ENCODE results near the gene WFDC2.

The WFDC2 gene

GRCh38 chr20:45497971-45498494, 28.5 kb downstream of the WFDC2 start:
- Histone ChIP-seq H3K27ac (ENCODE audit: low read depth, low read length) (no peak overlapping the region), H3K4me2 (ENCODE audit: low read length) (no peak overlapping the region), H3K79me2 (ENCODE audit: control insufficient read depth, low read length) (no peaks in the 10 kb centered on the region), H4K20me1 (ENCODE audit: control insufficient read depth, insufficient read depth, low read depth, low read length) (no peaks in the 10 kb centered on the region), H3K9me2 (replicated peaks; ENCODE audit: control insufficient read depth, low read length) (no peaks in the 10 kb centered on the region), H3K4me1 (ENCODE audit: control insufficient read depth, low read length) (no peaks in the 10 kb centered on the region), H3K4me3 (ENCODE audit: low read length) (no peak overlapping the region), H3K9me3 (ENCODE audit: control insufficient read depth, insufficient read depth, low read length) (no peaks in the 10 kb centered on the region), H3F3A (ENCODE audit: control insufficient read depth, insufficient read depth) (no peaks in the 10 kb centered on the region), H3K27me3 (ENCODE audit: control insufficient read depth, low read length) (peaks cover 18% of the 10 kb centered on the region; the same call in 1 of the 2 replicates), H3K36me3 (ENCODE audit: control insufficient read depth, low read length) (no peaks in the 10 kb centered on the region)
- TF ChIP-seq CTCF (IDR thresholded peaks at IDR 0.05; ENCODE audit: low read depth, low read length, poor library complexity, severe bottlenecking) (no peak), EZH2phosphoT487 (IDR thresholded peaks at IDR 0.05; ENCODE audit: borderline replicate concordance, low read length) (no peak)

GRCh38 chr20:45500022-45500421, 30.5 kb downstream of the WFDC2 start:
- TF ChIP-seq CTCF (IDR thresholded peaks at IDR 0.05; ENCODE audit: low read depth, low read length, poor library complexity, severe bottlenecking) (no peak), EZH2phosphoT487 (IDR thresholded peaks at IDR 0.05; ENCODE audit: borderline replicate concordance, low read length) (no peak)
- no peaks in the 10 kb centered on the region for H4K20me1 ChIP-seq (ENCODE audit: control insufficient read depth, insufficient read depth, low read depth, low read length)
- no peak overlapping the region for H3K4me3 ChIP-seq (ENCODE audit: low read length)
- H3K27ac ChIP-seq (ENCODE audit: low read depth, low read length), result no peak overlapping the region
- peaks cover 19% of the 10 kb centered on the region; the same call in 1 of the 2 replicates for H3K27me3 ChIP-seq (ENCODE audit: control insufficient read depth, low read length)
- no peaks in the 10 kb centered on the region for H3K9me2 ChIP-seq (replicated peaks; ENCODE audit: control insufficient read depth, low read length)
- H3K79me2 ChIP-seq (ENCODE audit: control insufficient read depth, low read length), result no peaks in the 10 kb centered on the region
- H3K9me3 ChIP-seq (ENCODE audit: control insufficient read depth, insufficient read depth, low read length), result no peaks in the 10 kb centered on the region
- H3K4me2 ChIP-seq (ENCODE audit: low read length), result no peak overlapping the region
- no peaks in the 10 kb centered on the region for H3K4me1 ChIP-seq (ENCODE audit: control insufficient read depth, low read length)
- no peaks in the 10 kb centered on the region for H3F3A ChIP-seq (ENCODE audit: control insufficient read depth, insufficient read depth)
- H3K36me3 ChIP-seq (ENCODE audit: control insufficient read depth, low read length), result no peaks in the 10 kb centered on the region

- no peak overlapping the region for H3K4me3 ChIP-seq (ENCODE audit: low read length)
- H3K9me2 ChIP-seq (replicated peaks; ENCODE audit: control insufficient read depth, low read length), result no peaks in the 10 kb centered on the region
- TF ChIP-seq EZH2phosphoT487 (IDR thresholded peaks at IDR 0.05; ENCODE audit: borderline replicate concordance, low read length) (no peak), CTCF (IDR thresholded peaks at IDR 0.05; ENCODE audit: low read depth, low read length, poor library complexity, severe bottlenecking) (no peak)
Measured at GRCh38 chr20:45501600-45501999, 32.0 kb downstream of the WFDC2 start.

More at GRCh38 chr20:45501600-45501999, 32.0 kb downstream of the WFDC2 start:
- Histone ChIP-seq H3K27me3 (ENCODE audit: control insufficient read depth, low read length) (peaks cover 14% of the 10 kb centered on the region; the same call in 1 of the 2 replicates), H3K9me3 (ENCODE audit: control insufficient read depth, insufficient read depth, low read length) (no peaks in the 10 kb centered on the region), H4K20me1 (ENCODE audit: control insufficient read depth, insufficient read depth, low read depth, low read length) (no peaks in the 10 kb centered on the region), H3K4me2 (ENCODE audit: low read length) (no peak overlapping the region), H3K36me3 (ENCODE audit: control insufficient read depth, low read length) (no peaks in the 10 kb centered on the region), H3K79me2 (ENCODE audit: control insufficient read depth, low read length) (no peaks in the 10 kb centered on the region), H3K27ac (ENCODE audit: low read depth, low read length) (no peak overlapping the region), H3F3A (ENCODE audit: control insufficient read depth, insufficient read depth) (no peaks in the 10 kb centered on the region), H3K4me1 (ENCODE audit: control insufficient read depth, low read length) (no peaks in the 10 kb centered on the region)
